KOPT-K1 (cell line): ENCODE data around the gene WNT7B.

Experiments used
- H3K27ac ChIP-seq: fragments of 200-600 bp; sonication (generic); 2 replicates; pipeline ENCODE4 v1.5.1; 2016; ENCODE audit warnings: antibody characterized with exemption, mild to moderate bottlenecking, low read depth, low read length; ENCODE audit not compliant: poor library complexity, severe bottlenecking
- H3K36me3 ChIP-seq: fragments of 200-600 bp; sonication (generic); 2 replicates; pipeline ENCODE4 v1.5.1; 2017; ENCODE audit warnings: antibody characterized with exemption, mild to moderate bottlenecking, low read length, moderate library complexity; ENCODE audit not compliant: insufficient read depth
- H3K9me3 ChIP-seq: fragments of 200-600 bp; sonication (generic); 2 replicates; pipeline ENCODE4 v1.5.1; 2017; ENCODE audit warnings: antibody characterized with exemption, low read length, mild to moderate bottlenecking; ENCODE audit not compliant: insufficient read depth, poor library complexity, severe bottlenecking

WNT7B gene

DNA sequence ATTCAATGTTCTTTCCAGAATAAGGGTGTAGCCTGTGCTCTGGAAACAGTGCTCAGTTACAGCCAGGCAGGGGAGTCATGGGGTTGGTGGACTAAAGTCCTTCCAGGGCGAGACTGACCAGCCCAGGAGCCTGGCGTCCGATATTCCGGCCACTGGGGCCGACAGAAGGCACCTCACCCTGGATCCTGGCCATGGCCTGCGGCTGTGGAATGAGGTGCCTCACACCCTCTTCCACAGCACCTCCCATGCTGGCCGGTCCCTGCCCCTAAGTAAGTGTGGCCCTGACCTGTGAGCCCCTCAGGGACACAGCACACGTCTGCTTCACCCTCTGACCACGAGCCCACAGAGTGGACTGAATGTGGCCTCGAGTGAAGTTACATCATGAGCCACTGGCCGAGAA, 50.5 kb downstream of the WNT7B start:
- Histone ChIP-seq H3K36me3 (no peaks in the 10 kb centered on the region), H3K27ac (no peak overlapping the region), H3K9me3 (no peaks in the 10 kb centered on the region)

DNA sequence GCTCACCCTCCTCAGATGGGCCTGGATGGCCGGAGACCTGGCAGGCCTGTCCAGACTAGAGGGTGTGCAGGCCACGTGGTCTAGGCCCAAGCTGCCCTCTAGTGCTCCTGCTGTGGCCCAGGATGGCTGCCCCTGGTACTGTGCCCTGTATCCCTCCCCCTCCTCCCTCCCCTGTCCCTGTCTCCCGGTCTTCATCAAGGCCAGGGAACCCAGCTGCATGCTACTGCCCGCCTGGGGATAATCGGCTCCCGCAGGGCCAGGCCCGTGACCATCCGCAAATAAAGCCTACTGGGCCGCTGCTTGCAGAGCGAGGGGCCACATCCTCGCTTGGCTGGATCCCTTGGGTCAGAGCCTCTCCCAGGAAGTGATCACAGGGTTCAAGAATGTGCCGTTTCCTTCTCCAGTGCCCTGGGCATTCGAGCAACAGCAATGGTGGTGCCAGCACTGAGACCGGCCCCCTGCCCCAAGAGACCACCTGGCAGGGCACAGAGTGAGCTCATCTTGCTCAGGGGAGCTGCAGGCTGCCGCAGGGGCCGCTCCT, 51.1 kb downstream of the WNT7B start:
- no peaks in the 10 kb centered on the region for H3K9me3 ChIP-seq
- H3K27ac ChIP-seq = no peak overlapping the region

DNA sequence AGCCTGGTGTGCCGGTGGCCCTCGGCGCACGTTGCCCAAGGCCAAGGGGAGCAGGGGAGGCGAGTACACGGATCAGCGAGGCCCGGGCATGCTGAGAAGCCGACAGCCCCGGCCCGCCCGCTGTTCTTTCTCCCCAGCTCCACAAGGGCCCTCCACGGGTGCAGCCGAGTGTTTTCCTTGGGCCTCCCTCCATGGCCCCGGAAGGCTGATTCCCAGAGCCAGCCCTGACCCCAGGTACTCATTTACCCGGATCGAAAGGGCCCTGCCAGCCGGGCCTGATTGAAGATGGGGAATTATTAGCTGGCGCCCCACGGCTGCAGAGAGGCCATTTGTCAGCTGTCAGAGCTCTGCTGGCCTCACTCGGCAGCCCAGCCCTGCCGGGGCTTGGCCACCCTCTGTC, 53.1 kb downstream of the WNT7B start:
- Histone ChIP-seq H3K36me3 (no peaks in the 10 kb centered on the region), H3K27ac (no peak overlapping the region)

More for the DNA sequence above, 51.1 kb downstream of the WNT7B start:
- no peaks in the 10 kb centered on the region for H3K36me3 ChIP-seq

DNA sequence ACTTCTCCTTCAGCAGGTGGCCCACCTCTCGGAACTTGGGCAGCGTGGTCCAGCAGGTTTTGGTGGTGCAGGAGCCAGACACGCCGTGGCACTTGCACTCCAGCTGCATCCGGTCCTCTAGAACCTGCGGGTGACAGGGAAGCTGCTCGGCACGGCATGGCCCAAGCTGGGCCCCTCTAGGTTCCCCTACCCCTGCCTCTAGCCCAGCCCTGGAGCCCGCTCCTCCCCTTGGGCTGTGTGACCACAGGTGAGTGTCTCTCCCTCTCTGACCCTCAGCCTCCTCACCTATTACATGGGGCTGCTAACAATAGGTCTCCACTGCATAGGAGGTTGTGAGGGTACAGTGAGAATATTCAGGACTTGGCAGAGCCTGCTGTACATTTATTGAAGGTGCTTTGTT, 53.8 kb downstream of the WNT7B start:
- Histone ChIP-seq H3K36me3 (no peaks in the 10 kb centered on the region), H3K9me3 (no peaks in the 10 kb centered on the region), H3K27ac (no peak overlapping the region)

More for the DNA sequence above, 53.1 kb downstream of the WNT7B start:
- no peaks in the 10 kb centered on the region for H3K9me3 ChIP-seq

DNA sequence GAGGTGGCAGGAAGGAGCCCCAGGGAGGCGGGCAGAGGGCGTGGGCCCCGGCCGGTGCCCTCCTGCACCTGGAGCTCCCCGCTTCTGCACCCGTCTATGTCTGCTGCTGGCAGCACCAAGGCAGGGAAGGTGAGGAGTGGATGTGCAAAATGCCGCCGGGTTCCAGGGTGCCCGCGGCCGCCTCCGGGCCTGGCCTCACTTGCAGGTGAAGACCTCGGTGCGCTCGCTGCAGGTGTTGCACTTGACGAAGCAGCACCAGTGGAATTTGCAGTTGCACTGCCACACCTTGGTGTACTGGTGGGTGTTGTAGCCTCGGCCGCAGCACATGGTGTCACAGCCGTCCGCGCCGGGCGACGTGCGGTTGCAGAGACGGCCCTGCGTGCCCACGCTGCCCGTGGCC, 54.3 kb downstream of the WNT7B start:
- H3K36me3 ChIP-seq = no peaks in the 10 kb centered on the region
- no peak overlapping the region for H3K27ac ChIP-seq

DNA sequence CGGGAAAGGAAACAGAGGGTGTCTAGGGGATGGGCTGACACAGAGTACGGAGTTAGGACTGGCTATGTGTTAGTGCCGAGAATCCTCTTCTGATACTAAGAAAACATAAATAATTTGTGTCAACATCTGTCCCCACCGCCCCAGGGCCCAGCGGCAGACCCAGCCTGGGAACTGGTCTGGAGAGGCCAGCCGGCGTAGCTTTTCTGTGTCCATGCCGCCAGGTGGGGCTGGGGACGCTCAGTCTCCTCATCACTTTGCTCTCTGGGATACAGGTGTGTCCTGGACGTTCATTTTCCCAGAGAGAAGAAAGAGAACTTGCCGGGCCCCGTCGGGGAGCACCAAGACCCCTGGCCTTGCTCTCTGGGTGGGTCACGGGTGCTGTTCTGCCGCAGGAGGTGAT, 54.7 kb downstream of the WNT7B start:
- Histone ChIP-seq H3K36me3 (no peaks in the 10 kb centered on the region), H3K9me3 (no peaks in the 10 kb centered on the region), H3K27ac (no peak overlapping the region)

More for the DNA sequence above, 54.3 kb downstream of the WNT7B start:
- H3K9me3 ChIP-seq = no peaks in the 10 kb centered on the region

DNA sequence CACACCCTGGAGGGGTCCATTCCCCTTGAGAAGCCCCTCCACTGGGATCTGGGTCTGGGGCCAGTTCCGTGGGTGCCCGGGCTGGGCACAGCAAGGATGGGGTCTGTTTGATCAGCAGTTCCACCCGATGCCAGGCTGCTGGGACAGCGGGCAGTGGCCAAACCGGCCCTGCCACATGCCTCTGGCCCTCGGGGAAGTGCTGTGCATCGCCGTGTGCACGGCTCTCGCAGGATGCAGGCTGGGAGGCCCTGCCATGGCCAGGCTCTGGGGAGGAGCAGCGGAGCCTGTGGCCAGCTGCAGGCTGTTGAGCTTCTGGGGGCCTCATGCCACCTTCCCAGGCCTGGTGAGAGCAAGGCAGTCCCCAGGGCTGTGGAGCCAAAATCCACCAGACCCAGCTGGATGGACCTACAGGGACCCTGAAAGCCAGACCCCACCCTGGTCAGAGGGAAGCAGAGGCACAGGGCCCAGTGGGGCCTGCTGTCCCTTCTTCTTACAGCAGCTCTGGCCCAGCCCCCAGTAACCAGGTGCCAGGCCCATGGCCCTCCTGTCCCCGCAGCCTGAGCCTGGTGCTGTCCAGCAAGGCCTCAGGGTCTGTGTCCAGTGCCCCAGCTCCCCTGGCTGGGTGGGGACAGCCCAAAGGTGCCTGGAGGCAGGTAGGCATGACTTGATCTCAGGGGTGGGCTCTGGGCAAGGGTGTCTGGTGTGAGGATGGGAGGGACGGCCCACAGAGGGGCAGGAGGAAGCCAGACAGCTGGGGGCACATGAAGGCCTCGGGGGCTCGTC, 57.3 kb downstream of the WNT7B start:
- no peaks in the 10 kb centered on the region for H3K36me3 ChIP-seq
- no peak overlapping the region for H3K27ac ChIP-seq
- no peaks in the 10 kb centered on the region for H3K9me3 ChIP-seq

DNA sequence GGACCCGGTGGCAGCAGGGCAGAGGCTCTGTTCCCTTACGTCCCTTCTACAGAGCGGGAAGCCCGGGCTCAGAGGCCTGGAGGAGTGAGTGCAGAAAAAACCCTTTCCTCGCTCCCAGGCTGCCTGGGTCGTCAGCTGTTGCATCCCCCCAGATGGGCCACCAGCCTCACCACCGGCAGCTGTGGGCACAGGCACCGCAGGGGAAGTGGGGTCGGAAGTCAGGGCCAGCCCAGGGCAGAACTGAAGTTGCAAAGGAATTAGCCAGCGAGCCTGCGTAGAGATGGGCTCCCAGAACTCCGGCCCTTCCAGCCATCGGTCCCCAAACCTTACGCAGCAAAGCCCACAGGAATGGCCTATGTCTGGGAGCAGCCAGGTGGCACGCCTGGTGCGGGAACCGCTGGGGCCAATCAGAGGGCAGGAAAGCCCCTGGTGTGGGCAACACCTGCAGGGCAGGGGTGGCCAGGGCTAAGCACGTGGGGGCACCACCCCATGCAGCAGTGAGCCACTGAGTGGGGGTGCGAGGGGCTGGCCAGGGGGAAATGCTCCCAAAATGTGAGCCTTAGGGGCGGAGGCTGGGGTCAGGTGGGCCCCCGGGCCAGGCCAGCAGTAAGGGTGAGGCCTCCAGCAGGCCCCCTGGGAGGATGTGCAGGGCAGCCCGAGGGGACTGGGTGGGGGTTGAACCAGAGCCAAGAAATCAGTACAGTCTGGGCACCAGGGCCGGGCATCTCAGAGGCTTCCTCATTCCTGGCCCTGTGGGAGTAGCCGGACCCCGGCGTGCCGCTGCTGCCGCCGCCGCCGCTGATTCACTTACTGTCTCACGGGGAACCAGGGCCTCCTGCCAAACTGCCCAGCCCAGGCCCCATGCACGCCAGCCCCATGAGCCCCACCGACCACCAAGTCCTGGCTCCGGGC, 58.2 kb downstream of the WNT7B start:
- Histone ChIP-seq H3K9me3 (no peaks in the 10 kb centered on the region), H3K36me3 (no peaks in the 10 kb centered on the region), H3K27ac (no peak overlapping the region)

DNA sequence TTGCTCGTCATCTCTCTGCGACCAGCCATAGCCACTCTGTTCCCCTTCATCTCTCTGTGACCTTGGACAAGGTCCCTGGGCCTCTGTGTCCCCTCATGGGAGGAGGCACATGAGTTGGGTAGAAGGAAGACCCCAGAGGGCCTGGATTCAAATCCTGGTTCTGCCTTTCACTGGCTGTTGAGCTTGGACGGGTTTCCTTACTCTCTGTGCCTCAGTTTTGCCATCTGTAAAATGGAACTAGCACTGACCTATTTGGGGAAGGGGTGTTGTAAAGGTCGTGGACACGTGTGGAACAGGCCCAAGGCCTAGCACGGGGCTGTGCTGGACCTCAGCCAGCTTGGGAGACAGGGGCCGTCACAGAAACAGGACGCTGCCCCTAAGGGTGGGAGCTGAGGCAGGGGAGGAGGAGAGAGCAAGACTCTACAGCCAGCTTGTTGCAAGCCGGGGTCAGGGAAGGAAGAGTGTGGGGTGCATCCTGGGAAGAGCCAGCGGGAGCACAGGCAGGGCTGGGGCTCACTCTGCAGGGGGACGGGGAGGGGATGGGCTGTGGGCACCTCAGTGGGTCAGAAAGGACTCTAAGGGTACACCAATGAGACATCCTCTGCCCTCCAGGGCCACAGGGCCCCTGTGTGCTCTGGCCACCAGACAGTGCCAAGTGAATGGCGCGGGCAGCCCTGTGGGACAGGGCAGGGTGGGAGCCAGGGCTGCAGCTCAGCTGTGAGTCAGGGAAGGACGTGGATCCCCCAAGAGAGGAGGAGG, 59.1 kb downstream of the WNT7B start:
- no peak overlapping the region for H3K27ac ChIP-seq
- H3K36me3 ChIP-seq = no peaks in the 10 kb centered on the region
- no peaks in the 10 kb centered on the region for H3K9me3 ChIP-seq

DNA sequence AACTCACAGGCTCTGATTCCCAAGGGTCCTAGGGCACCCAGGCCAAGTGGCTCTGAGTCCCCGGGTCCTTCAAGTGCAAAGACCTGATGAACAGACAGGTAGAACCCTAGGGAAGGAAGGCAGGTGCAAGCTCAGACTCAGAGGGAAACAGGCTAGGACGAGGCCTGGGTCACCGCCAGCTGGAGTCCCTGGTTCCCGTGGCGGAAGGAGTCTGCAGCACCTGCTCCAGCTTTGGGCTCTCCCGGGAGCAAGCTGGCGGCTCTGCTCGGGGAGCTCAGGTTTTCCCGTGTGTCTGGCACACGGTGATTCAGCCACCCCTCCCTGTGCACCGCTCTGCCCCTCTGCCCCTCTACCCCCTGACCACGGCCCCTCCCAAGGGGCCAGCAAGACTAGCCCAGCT, 59.8 kb downstream of the WNT7B start:
- Histone ChIP-seq H3K36me3 (no peaks in the 10 kb centered on the region), H3K27ac (no peak overlapping the region), H3K9me3 (no peaks in the 10 kb centered on the region)

DNA sequence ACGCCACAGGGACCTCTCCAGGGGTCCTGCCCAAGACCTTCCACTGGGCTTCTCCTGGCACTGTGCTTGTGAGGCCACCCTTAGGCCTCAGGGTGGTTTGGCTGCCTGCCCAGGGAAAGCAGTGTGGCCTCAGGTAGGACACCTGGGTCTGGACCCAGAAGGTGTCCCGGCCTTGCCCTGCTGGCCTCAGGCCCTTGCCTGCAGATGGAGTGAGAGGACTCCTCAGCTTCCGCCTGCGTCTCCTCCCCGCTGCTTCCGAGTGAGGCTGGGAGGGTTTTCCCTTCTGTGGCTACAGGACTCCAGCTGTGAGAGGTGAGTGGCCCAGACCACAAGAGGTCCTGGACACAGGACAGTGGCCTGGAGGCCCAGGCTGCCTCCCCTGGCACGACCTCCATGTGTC, 60.4 kb downstream of the WNT7B start:
- Histone ChIP-seq H3K9me3 (no peaks in the 10 kb centered on the region), H3K36me3 (no peaks in the 10 kb centered on the region), H3K27ac (no peak overlapping the region)

DNA sequence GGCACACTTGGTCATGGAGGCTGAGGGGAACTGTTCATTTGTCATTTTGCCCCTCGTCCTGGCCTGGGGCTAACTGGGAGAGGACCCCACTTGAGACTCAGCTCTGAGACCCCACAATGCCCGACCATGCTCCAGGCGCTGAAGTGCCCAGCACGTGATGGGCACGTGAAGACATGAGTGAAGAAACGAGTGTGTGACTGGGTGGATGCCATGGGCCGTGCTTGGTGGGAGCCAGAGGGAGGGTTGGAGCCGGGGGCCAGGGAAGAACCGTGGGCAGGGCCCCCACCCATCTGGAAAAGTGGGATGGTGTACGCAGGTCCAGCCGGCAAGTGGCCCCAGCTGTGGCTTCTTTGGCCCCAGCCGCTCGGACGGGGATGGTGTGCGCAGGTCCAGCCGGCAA, 61.1 kb downstream of the WNT7B start:
- H3K9me3 ChIP-seq = no peaks in the 10 kb centered on the region
- no peak overlapping the region for H3K27ac ChIP-seq
- H3K36me3 ChIP-seq = no peaks in the 10 kb centered on the region

DNA sequence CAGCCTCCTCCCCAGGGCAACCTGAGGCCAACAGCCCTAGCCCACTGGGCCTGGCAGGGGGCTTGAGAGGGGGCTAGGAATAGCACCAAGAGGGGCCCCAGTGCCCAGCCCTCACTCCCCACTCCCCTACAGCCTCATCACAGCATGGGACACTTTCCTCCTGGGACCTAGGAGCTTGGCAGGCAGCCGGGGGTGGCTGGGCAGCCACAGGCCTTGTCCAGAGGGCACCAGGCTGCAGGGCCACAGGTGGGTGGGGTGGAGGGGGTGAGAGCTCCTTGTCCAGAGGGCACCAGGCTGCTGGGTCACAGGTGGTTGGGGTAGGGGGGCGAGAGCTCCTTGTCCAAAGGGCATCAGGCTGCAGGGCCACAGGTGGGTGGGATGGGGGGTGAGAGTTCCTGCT, 61.8 kb downstream of the WNT7B start:
- H3K27ac ChIP-seq = no peak overlapping the region
- no peaks in the 10 kb centered on the region for H3K36me3 ChIP-seq

DNA sequence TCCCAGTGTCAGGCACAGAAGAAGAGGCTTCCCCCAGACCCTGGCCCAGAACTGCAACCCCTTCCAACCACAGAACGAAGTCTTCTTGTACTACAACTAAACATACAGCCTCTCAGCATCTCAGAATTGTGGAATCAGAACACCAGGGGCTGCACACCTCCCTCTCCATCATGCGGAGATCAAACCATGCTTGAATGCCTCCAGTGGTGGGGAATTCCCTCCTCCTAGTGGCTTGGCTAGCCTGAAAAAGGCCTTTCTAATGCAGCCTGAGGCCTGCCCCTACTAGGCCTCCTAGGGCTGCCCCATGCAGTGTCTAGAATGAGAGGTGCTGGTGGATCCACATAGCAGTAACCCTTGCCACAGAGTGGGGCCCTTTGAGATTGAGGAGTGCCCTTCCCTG, 62.7 kb downstream of the WNT7B start:
- H3K36me3 ChIP-seq = no peaks in the 10 kb centered on the region

More for the DNA sequence above, 61.8 kb downstream of the WNT7B start:
- H3K9me3 ChIP-seq = no peaks in the 10 kb centered on the region

DNA sequence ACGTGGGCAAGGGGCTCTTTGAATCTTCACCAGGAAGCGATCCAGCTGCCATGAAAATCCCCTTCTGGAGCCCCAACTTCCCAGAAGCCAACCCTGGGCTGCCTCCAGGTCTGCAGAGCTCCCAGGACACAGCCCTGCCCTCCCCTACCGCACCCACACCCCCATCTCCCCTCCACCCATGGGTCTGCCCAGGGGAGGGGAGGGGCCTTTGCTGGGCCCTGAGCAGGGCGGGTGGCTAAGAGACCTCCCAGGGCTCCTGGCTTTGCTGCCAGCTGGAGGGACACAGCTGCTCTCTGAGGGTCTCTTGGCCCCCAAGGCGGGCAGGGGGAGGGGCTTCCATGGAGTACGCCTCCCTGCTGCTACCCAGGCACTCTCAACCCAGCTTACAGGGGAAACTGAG, 64.1 kb downstream of the WNT7B start:
- H3K9me3 ChIP-seq = no peaks in the 10 kb centered on the region
- no peaks in the 10 kb centered on the region for H3K36me3 ChIP-seq
- no peak overlapping the region for H3K27ac ChIP-seq

More for the DNA sequence above, 62.7 kb downstream of the WNT7B start:
- Histone ChIP-seq H3K9me3 (no peaks in the 10 kb centered on the region), H3K27ac (no peak overlapping the region)
